Measurements from ENCODE around the gene NRN1L. TPM values are rescaled to one million over a fixed set of nuclear protein-coding genes. Genes with fewer than 3 reads are reported as not detected.
A peak's percentile ranks its signal among the peaks of the same experiment; 100 is the strongest.

The NRN1L gene
- total RNA-seq, 2 donors from 2014 or later = 2.5 to 2.6 TPM

- no peak overlapping the region for H3K4me3 Mint-ChIP-seq
- ATAC-seq (peak; percentile 55), DNase-seq (no peak)
- peaks cover 7% of the 10 kb centered on the region for H3K4me1 Mint-ChIP-seq
- no peaks in the 10 kb centered on the region for H3K36me3 Mint-ChIP-seq (ENCODE audit: low read depth)
- H3K9me3 ChIP-seq (ENCODE audit: control insufficient read depth, low read length, poor library complexity, severe bottlenecking) = no peaks in the 10 kb centered on the region
- H3K27ac Mint-ChIP-seq = no peak overlapping the region
- no peaks in the 10 kb centered on the region for H3K27me3 Mint-ChIP-seq
These were observed 19.4 kb upstream of the NRN1L start for GRCh38 chr16:67865318-67865717.

- ATAC-seq (no peak), DNase-seq (no peak)
- Mint-ChIP-seq H3K27ac (no peak overlapping the region), H3K4me1 (peaks cover 12% of the 10 kb centered on the region), H3K36me3 (ENCODE audit: low read depth) (no peaks in the 10 kb centered on the region), H3K27me3 (no peaks in the 10 kb centered on the region), H3K4me3 (no peak overlapping the region)
- no peaks in the 10 kb centered on the region for H3K9me3 ChIP-seq (ENCODE audit: control insufficient read depth, low read length, poor library complexity, severe bottlenecking)
These were observed 16.4 kb upstream of the NRN1L start for GRCh38 chr16:67868290-67868689.

- Mint-ChIP-seq H3K27me3 (no peaks in the 10 kb centered on the region), H3K36me3 (ENCODE audit: low read depth) (no peaks in the 10 kb centered on the region), H3K27ac (no peak overlapping the region), H3K4me3 (no peak overlapping the region), H3K4me1 (peaks cover 22% of the 10 kb centered on the region)
- ATAC-seq = no peak
- no peaks in the 10 kb centered on the region for H3K9me3 ChIP-seq (ENCODE audit: control insufficient read depth, low read length, poor library complexity, severe bottlenecking)
- DNase-seq = no peak
These were observed 15.0 kb upstream of the NRN1L start for GRCh38 chr16:67869653-67870052.

- no peaks in the 10 kb centered on the region for H3K36me3 Mint-ChIP-seq (ENCODE audit: low read depth)
- H3K9me3 ChIP-seq (ENCODE audit: control insufficient read depth, low read length, poor library complexity, severe bottlenecking) = no peaks in the 10 kb centered on the region
- peaks cover 28% of the 10 kb centered on the region for H3K4me1 Mint-ChIP-seq
- DNase-seq = no peak
- H3K4me3 Mint-ChIP-seq = peak overlapping the region; percentile 62
- H3K27ac Mint-ChIP-seq = no peak overlapping the region
- no peak for ATAC-seq
- no peaks in the 10 kb centered on the region for H3K27me3 Mint-ChIP-seq
These were observed 13.4 kb upstream of the NRN1L start for GRCh38 chr16:67871256-67871655.

- H3K36me3 Mint-ChIP-seq (ENCODE audit: low read depth) = no peaks in the 10 kb centered on the region
- H3K27me3 Mint-ChIP-seq = no peaks in the 10 kb centered on the region
- H3K4me1 Mint-ChIP-seq = peaks cover 28% of the 10 kb centered on the region
- ATAC-seq (no peak), DNase-seq (no peak)
- peak overlapping the region; percentile 95 for H3K27ac Mint-ChIP-seq
- peak overlapping the region; percentile 95 for H3K4me3 Mint-ChIP-seq
- no peaks in the 10 kb centered on the region for H3K9me3 ChIP-seq (ENCODE audit: control insufficient read depth, low read length, poor library complexity, severe bottlenecking)
These were observed 12.5 kb upstream of the NRN1L start for GRCh38 chr16:67872131-67872630.

- peaks cover 28% of the 10 kb centered on the region for H3K4me1 Mint-ChIP-seq
- peak within 1 kb of the TSS; percentile 95 for H3K27ac Mint-ChIP-seq
- H3K4me3 Mint-ChIP-seq = peak within 1 kb of the TSS; percentile 95
- H3K9me3 ChIP-seq (ENCODE audit: control insufficient read depth, low read length, poor library complexity, severe bottlenecking) = no peaks in the 10 kb centered on the region
- H3K36me3 Mint-ChIP-seq (ENCODE audit: low read depth) = no peaks in the 10 kb centered on the region
- H3K27me3 Mint-ChIP-seq = no peaks in the 10 kb centered on the region
- DNase-seq (peak; percentile 77 to 89 (median 78)), ATAC-seq (peak; percentile 93)
These were observed 11.9 kb upstream of the NRN1L start, which contains the start of gene EDC4 for GRCh38 chr16:67872631-67873434. TSS of gene EDC4 (plus strand) at chr16:67873052. CDS start at chr16:67873262, 210 bp downstream.

GRCh38 chr16:67873435-67874370 lies 11.0 kb upstream of the NRN1L start:
- no peak for DNase-seq
- H3K36me3 Mint-ChIP-seq (ENCODE audit: low read depth) = no peaks in the 10 kb centered on the region

GRCh38 chr16:67874372-67874771 lies 10.3 kb upstream of the NRN1L start:
- H3K4me3 Mint-ChIP-seq = peak overlapping the region; percentile 95
- DNase-seq (no peak), ATAC-seq (no peak)
- no peaks in the 10 kb centered on the region for H3K27me3 Mint-ChIP-seq
- H3K9me3 ChIP-seq (ENCODE audit: control insufficient read depth, low read length, poor library complexity, severe bottlenecking) = no peaks in the 10 kb centered on the region
- H3K27ac Mint-ChIP-seq = peak overlapping the region; percentile 95
- no peaks in the 10 kb centered on the region for H3K36me3 Mint-ChIP-seq (ENCODE audit: low read depth)
- H3K4me1 Mint-ChIP-seq = peaks cover 28% of the 10 kb centered on the region

More at GRCh38 chr16:67873435-67874370, 11.0 kb upstream of the NRN1L start:
- peaks cover 28% of the 10 kb centered on the region for H3K4me1 Mint-ChIP-seq
- ATAC-seq = peak; percentile 12
- H3K9me3 ChIP-seq (ENCODE audit: control insufficient read depth, low read length, poor library complexity, severe bottlenecking) = no peaks in the 10 kb centered on the region
- H3K4me3 Mint-ChIP-seq = peak overlapping the region; percentile 95
- no peaks in the 10 kb centered on the region for H3K27me3 Mint-ChIP-seq
- peak overlapping the region; percentile 95 for H3K27ac Mint-ChIP-seq

GRCh38 chr16:67877064-67877463 lies 7.6 kb upstream of the NRN1L start:
- Mint-ChIP-seq H3K27me3 (no peaks in the 10 kb centered on the region), H3K27ac (no peak overlapping the region), H3K4me1 (peaks cover 28% of the 10 kb centered on the region), H3K4me3 (no peak overlapping the region), H3K36me3 (ENCODE audit: low read depth) (no peaks in the 10 kb centered on the region)
- no peak for ATAC-seq
- DNase-seq = no peak
- H3K9me3 ChIP-seq (ENCODE audit: control insufficient read depth, low read length, poor library complexity, severe bottlenecking) = no peaks in the 10 kb centered on the region

- DNase-seq = no peak
- no peaks in the 10 kb centered on the region for H3K36me3 Mint-ChIP-seq (ENCODE audit: low read depth)
- no peaks in the 10 kb centered on the region for H3K27me3 Mint-ChIP-seq
- peaks cover 19% of the 10 kb centered on the region for H3K4me1 Mint-ChIP-seq
- no peak for ATAC-seq
- H3K4me3 Mint-ChIP-seq = no peak overlapping the region
- H3K9me3 ChIP-seq (ENCODE audit: control insufficient read depth, low read length, poor library complexity, severe bottlenecking) = no peaks in the 10 kb centered on the region
- peak overlapping the region; percentile 27 for H3K27ac Mint-ChIP-seq
These were observed 6.5 kb upstream of the NRN1L start for GRCh38 chr16:67878232-67878631.

GRCh38 chr16:67878846-67879245 lies 5.8 kb upstream of the NRN1L start:
- Mint-ChIP-seq H3K36me3 (ENCODE audit: low read depth) (no peaks in the 10 kb centered on the region), H3K4me3 (no peak overlapping the region), H3K27me3 (no peaks in the 10 kb centered on the region), H3K27ac (peak overlapping the region; percentile 27), H3K4me1 (peaks cover 19% of the 10 kb centered on the region)
- H3K9me3 ChIP-seq (ENCODE audit: control insufficient read depth, low read length, poor library complexity, severe bottlenecking) = no peaks in the 10 kb centered on the region
- DNase-seq = no peak
- no peak for ATAC-seq

- H3K9me3 ChIP-seq (ENCODE audit: control insufficient read depth, low read length, poor library complexity, severe bottlenecking) = no peaks in the 10 kb centered on the region
- H3K36me3 Mint-ChIP-seq (ENCODE audit: low read depth) = no peaks in the 10 kb centered on the region
- no peak overlapping the region for H3K27ac Mint-ChIP-seq
- peaks cover 13% of the 10 kb centered on the region for H3K4me1 Mint-ChIP-seq
- H3K27me3 Mint-ChIP-seq = no peaks in the 10 kb centered on the region
- ATAC-seq (no peak), DNase-seq (no peak)
- no peak overlapping the region for H3K4me3 Mint-ChIP-seq
These were observed 5.2 kb upstream of the NRN1L start for GRCh38 chr16:67879462-67879861.

GRCh38 chr16:67879936-67880335 lies 4.7 kb upstream of the NRN1L start:
- peaks cover 11% of the 10 kb centered on the region for H3K4me1 Mint-ChIP-seq
- H3K4me3 Mint-ChIP-seq = no peak overlapping the region
- no peak overlapping the region for H3K27ac Mint-ChIP-seq
- no peak for DNase-seq
- H3K9me3 ChIP-seq (ENCODE audit: control insufficient read depth, low read length, poor library complexity, severe bottlenecking) = no peaks in the 10 kb centered on the region
- no peaks in the 10 kb centered on the region for H3K36me3 Mint-ChIP-seq (ENCODE audit: low read depth)
- H3K27me3 Mint-ChIP-seq = no peaks in the 10 kb centered on the region
- ATAC-seq = no peak
